Transverse colon (tissue), 4 donors: ENCODE results near the gene SMOC1. TPM values are rescaled to one million over a fixed set of nuclear protein-coding genes. Genes with fewer than 3 reads are reported as not detected.

Experiments
- DNase-seq: peaks from one replicate; pipeline ENCODE4 v3.0.0-alpha.2; 2019
- H3K27ac ChIP-seq, 4 donors: fragments of 200-600 bp; sonication (generic); 2 replicates each; pipeline ENCODE4 v1.5.1; 2016 to 2018; ENCODE audit warnings: inconsistent platforms in 4 of 4
- H3K27me3 ChIP-seq: fragments of 200-600 bp; sonication (generic); 2 replicates; pipeline ENCODE4 v1.5.1; 2017; ENCODE audit warnings: inconsistent platforms
- H3K36me3 ChIP-seq, 4 donors: fragments of 200-600 bp; sonication (generic); 2 replicates each; pipeline ENCODE4 v1.5.1; 2017 to 2019; ENCODE audit warnings: inconsistent platforms in 4 of 4
- H3K4me1 ChIP-seq, 4 donors: fragments of 200-600 bp; sonication (generic); 2 replicates each; pipeline ENCODE4 v1.5.1; 2017 to 2020; ENCODE audit warnings: inconsistent platforms in 4 of 4
- H3K4me3 ChIP-seq, 4 donors: fragments of 200-600 bp; sonication (generic); 1 replicate in 1 of 4; 2 replicates in 3 of 4; pipeline versions ENCODE4 v1.5.1 to v1.6.1; 2017 to 2019; ENCODE audit warnings: inconsistent platforms in 4 of 4
- H3K9me3 ChIP-seq, 2 donors: fragments of 200-600 bp; sonication (generic); 2 replicates each; pipeline ENCODE4 v1.5.1; 2017 to 2019; ENCODE audit warnings: inconsistent platforms in 2 of 2
- EP300 ChIP-seq: sonication (generic); formaldehyde crosslinking; IDR thresholded peaks from one replicate; pipeline ENCODE4 v1.6.1; 2017; ENCODE audit warnings: antibody characterized with exemption, low read depth
- POLR2A ChIP-seq: fragments of 450-650 bp; IDR thresholded peaks from one replicate; pipeline ENCODE4 v1.6.1; 2016; ENCODE audit warnings: antibody characterized with exemption, mild to moderate bottlenecking, moderate library complexity
- POLR2AphosphoS5 ChIP-seq, 3 donors: sonication (generic); formaldehyde crosslinking; IDR thresholded peaks; one replicate each; pipeline ENCODE4 v1.6.1; 2016; ENCODE audit warnings: antibody characterized with exemption in 3 of 3
- WGBS, 2 donors: methylation state at CpG; one replicate each; pipeline ENCODE4 v1.1.5; 2018; ENCODE audit warnings: low coverage in 1 of 2; 5-methylcytosine and 5-hydroxymethylcytosine counted together
- in situ Hi-C, 4 donors: fragments of 200-750 bp; cut with MboI; loops; one replicate each; pipeline versions ENCODE4 v1.15.0 to v1.15.1; 2017; ENCODE audit warnings: low sequenced_read_pairs in 3 of 4, low pct_ligation_motif_present in 1 of 4, low pct_unique_long_range_greater_than_20kb in 1 of 4
- intact Hi-C: fragments of 100-400 bp; cut with DNase I; formaldehyde crosslinking; loops from one replicate; pipeline ENCODE4 v1.15.1; 2023; ENCODE audit warnings: low total_unique reads
- total RNA-seq, 4 donors: library from RNA; depleted of rRNA; stranded (reverse); fragments of >200 nt; gene quantifications; one replicate each; pipeline ENCODE4 v1.1.0, GENCODE V29; 2016
- TF ChIP-seq, protein P1 (sequence below), 5 experiments: fragments of 200-600 bp in 3 of 5; fragments of 450-650 bp in 2 of 5; sonication (generic) in 3 of 5; IDR thresholded peaks; 1 replicate in 2 of 5; 2 replicates in 3 of 5; pipeline ENCODE4 v1.5.1; 2016 to 2017; ENCODE audit warnings: antibody characterized with exemption in 5 of 5, inconsistent platforms in 3 of 5, mild to moderate bottlenecking in 2 of 5, moderate library complexity in 1 of 5

Gene SMOC1
- total RNA-seq, 4 donors from 2014 or later = 0.82 to 1.3 TPM; not detected in 2

DNA sequence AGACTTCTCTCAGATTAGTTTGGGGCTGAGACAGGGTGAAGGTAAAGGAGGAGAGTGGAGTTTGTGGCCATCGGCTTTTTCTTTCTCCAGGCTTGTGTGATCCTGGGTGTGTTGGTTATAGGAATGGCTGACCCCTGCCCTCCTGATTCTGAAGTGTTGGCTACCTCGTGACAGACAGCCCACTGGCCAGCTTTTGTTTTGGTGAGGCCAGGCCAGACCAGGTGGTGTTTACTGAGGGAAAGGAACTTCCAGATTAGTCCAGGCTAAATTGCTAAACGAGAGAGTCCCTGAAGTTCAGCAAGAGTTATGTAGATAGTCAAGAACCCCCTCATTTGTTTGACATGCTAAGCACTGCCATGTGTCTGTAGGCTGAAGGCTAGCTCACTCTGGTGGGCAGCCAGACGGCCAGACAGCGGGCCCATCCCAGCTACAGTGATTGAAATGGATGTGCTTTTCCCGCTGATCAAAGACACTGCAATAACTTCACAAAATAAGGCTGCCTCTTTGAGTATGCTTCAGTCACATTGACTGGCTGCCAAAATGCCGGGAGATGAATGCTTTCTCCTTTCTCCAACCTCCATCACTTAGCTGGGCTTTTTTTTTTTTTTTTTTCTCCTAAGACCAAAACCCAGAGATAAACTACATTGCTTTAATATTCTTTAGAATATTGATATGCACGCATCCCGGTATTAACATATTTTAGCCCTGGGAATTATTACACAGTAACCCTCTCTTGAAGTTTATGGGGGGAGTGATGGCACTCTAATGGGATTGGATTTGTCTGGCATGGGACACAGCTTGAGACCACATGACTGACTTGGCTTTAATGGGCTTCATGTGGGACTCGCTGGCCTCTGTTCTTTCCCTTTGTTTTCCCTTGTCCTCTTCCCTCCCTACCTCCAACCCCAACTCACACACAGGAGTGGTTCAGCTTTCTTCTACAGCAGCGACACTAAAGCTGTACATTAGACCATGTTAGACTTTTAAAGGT is 76.9 kb downstream of the SMOC1 start:
- H3K27me3 ChIP-seq = no peaks in the 10 kb centered on the region
- no peaks in the 10 kb centered on the region for H3K9me3 ChIP-seq
- H3K36me3 ChIP-seq = no peaks in the 10 kb centered on the region
- H3K27ac ChIP-seq = no peak overlapping the region
- in situ Hi-C loops (no loop called here), intact Hi-C loops (no loop called here)
- no peak overlapping the region for H3K4me3 ChIP-seq
- no peaks in the 10 kb centered on the region for H3K4me1 ChIP-seq
- WGBS, 2 donors = 57 to 74% methylated on average over 3 to 11 of the region's 11 CpGs
- TF ChIP-seq, protein P1, sequence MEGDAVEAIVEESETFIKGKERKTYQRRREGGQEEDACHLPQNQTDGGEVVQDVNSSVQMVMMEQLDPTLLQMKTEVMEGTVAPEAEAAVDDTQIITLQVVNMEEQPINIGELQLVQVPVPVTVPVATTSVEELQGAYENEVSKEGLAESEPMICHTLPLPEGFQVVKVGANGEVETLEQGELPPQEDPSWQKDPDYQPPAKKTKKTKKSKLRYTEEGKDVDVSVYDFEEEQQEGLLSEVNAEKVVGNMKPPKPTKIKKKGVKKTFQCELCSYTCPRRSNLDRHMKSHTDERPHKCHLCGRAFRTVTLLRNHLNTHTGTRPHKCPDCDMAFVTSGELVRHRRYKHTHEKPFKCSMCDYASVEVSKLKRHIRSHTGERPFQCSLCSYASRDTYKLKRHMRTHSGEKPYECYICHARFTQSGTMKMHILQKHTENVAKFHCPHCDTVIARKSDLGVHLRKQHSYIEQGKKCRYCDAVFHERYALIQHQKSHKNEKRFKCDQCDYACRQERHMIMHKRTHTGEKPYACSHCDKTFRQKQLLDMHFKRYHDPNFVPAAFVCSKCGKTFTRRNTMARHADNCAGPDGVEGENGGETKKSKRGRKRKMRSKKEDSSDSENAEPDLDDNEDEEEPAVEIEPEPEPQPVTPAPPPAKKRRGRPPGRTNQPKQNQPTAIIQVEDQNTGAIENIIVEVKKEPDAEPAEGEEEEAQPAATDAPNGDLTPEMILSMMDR (IDR thresholded peaks at IDR 0.05) = no peak
- TF ChIP-seq POLR2A = no peak
- TF ChIP-seq POLR2AphosphoS5 (IDR thresholded peaks at IDR 0.05) = no peak
- TF ChIP-seq EP300 = no peak
- no peak for DNase-seq

DNA sequence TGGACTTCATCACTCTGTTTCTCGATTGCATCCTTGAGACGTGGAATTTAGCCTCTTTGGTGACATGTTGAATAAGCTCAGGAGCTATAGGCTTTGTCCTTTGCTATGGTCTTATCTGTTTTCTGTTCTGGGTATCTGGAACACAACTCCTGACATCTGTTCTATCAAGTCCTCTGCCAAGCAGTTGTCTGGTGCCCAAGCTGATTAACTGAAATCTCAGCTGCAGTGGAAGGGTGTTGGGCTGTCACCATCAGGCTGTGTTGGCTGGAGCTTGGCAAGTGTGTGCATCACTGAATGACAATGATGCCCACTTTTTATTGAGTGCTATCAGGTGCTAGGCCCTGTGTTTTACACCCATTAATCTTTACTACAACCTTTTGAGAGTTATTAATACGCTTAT is 77.8 kb downstream of the SMOC1 start:
- H3K4me3 ChIP-seq = no peak overlapping the region
- no peaks in the 10 kb centered on the region for H3K4me1 ChIP-seq
- no peak for TF ChIP-seq EP300
- no peak for TF ChIP-seq POLR2A
- TF ChIP-seq, protein P1 (IDR thresholded peaks at IDR 0.05) = no peak
- no peak for TF ChIP-seq POLR2AphosphoS5 (IDR thresholded peaks at IDR 0.05)
- no peak for DNase-seq
- whole genome bisulfite sequencing, 2 donors = 71 to 88% methylated on average over 1 to 3 of the region's 3 CpGs
- no peaks in the 10 kb centered on the region for H3K9me3 ChIP-seq
- no peak overlapping the region for H3K27ac ChIP-seq
- intact Hi-C loops = no loop called here
- H3K27me3 ChIP-seq = no peaks in the 10 kb centered on the region
- H3K36me3 ChIP-seq = no peaks in the 10 kb centered on the region
- in situ Hi-C loops = no loop called here

DNA sequence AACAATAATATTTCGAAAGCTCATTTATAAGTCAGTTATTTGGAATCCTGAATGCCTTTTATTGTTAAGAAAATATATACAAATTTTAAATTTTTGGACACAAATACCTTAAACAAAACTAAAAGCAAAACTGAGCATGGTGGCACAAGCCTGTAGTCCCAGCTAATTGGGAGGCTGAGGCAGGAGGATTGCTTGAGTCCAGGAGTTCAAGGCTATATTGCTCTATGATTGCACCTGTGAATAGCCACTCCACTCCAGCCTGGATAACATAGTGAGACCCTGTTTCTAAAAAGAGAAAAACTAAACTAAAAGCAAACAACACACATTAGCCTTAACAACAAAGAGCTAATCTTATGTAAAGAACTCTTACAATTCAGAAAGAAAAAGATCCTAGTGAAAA is 78.8 kb downstream of the SMOC1 start:
- H3K4me1 ChIP-seq = no peaks in the 10 kb centered on the region
- H3K4me3 ChIP-seq = no peak overlapping the region
- no peak for DNase-seq
- no peak overlapping the region for H3K27ac ChIP-seq
- no peaks in the 10 kb centered on the region for H3K36me3 ChIP-seq
- TF ChIP-seq POLR2AphosphoS5 (IDR thresholded peaks at IDR 0.05) (no peak), POLR2A (no peak)
- no peaks in the 10 kb centered on the region for H3K9me3 ChIP-seq
- in situ Hi-C loops (no loop called here), intact Hi-C loops (no loop called here)
- WGBS, 2 donors = 79 to 83% methylated on average over 1 of the region's 1 CpG
- no peaks in the 10 kb centered on the region for H3K27me3 ChIP-seq

DNA sequence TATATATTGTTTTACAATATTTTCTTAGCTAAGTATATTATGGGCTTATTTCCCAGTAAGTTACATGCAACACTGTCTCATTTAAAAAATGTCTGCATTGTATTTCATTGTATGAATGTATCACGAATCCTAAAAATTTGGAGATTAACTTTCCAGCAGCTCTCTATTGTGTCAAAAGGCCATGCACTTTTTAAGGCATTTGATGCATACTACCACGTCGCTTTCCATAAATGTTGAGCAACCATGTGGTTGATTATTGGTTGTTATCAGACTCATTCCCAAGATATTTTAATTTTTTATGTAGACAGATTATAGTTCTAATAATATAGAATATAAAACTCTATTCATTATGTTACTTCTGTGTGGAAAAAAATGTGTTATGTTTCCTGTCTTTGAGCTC is 79.9 kb downstream of the SMOC1 start:
- H3K9me3 ChIP-seq = no peaks in the 10 kb centered on the region
- in situ Hi-C loops = no loop called here
- H3K27ac ChIP-seq = no peak overlapping the region
- no peak overlapping the region for H3K4me3 ChIP-seq
- H3K36me3 ChIP-seq = no peaks in the 10 kb centered on the region
- no peaks in the 10 kb centered on the region for H3K4me1 ChIP-seq
- intact Hi-C loops = no loop called here
- 76 to 88% methylated on average over 3 of the region's 3 CpGs for WGBS, 2 donors
- no peak for DNase-seq
- no peaks in the 10 kb centered on the region for H3K27me3 ChIP-seq
- TF ChIP-seq POLR2AphosphoS5 (IDR thresholded peaks at IDR 0.05) (no peak), EP300 (no peak), POLR2A (no peak)
- TF ChIP-seq, protein P1 (IDR thresholded peaks at IDR 0.05) = no peak
